SK-N-MC (cell line): ENCODE results near the gene SPTBN4.

Experiments used
- EZH2 ChIP-seq: fragments of 200-600 bp; sonication (generic); IDR thresholded peaks from one replicate; pipeline ENCODE4 v1.6.1; 2017; ENCODE audit warnings: antibody characterized with exemption
- POLR2AphosphoS5 ChIP-seq: IDR thresholded peaks from 2 replicates; pipeline ENCODE4 v1.6.1; 2012; ENCODE audit warnings: mild to moderate bottlenecking, low read depth, low read length, borderline replicate concordance

DNA sequence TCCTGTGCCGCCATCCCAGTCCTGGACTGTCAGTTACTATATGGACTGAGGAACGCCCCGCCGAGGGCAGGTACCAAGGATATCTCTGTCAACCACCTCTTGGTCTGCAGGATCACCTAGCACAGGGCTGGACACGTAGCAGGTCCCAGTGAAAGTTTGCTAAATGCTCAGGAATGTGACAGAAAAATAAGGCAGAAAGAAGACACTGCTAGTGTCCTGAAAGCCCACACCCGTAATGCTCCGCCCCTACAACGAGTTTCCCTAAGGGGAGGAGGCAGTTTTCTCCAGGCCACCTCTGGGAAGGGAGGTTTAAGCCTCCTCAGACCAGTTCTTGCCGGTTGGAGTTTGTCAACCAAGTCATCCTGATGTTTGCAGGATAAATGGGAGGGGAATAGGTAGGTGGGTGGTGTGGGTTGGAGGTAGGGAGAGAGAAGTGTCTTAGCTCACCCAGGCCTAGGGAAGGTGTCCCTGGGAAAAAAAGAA, 21.0 kb upstream of the SPTBN4 start:
- TF ChIP-seq POLR2AphosphoS5 (no peak), EZH2 (no peak)
